T-helper 17 cell (primary cell): Measurements from ENCODE around the gene FOSL2. TPM values are rescaled to one million over a fixed set of nuclear protein-coding genes. Genes with fewer than 3 reads are reported as not detected.

ENCODE experiments used
- ATAC-seq: fragments of 150-1000 bp; cut with Tn5 transposase; 2 replicates; pipeline ENCODE4 v1.10.0; 2021; ENCODE audit warnings: mild to moderate bottlenecking, moderate library complexity
- DNase-seq, 3 donors: peaks; one replicate each; pipeline versions ENCODE4 v3.0.0 to v3.0.0-alpha.2; 2020 to 2021
- H3K9me3 ChIP-seq: one replicate; pipeline ENCODE4 v1.7.0; 2013; ENCODE audit warnings: low read length, mild to moderate bottlenecking; ENCODE audit not compliant: control insufficient read depth, poor library complexity, severe bottlenecking
- H3K27ac Mint-ChIP-seq: one replicate; pipeline ENCODE4 v1.8.0; 2022; ENCODE audit warnings: mild to moderate bottlenecking, moderate library complexity, mixed read lengths
- H3K27me3 Mint-ChIP-seq: one replicate; pipeline ENCODE4 v1.8.0; 2022; ENCODE audit warnings: mixed read lengths
- H3K36me3 Mint-ChIP-seq: one replicate; pipeline ENCODE4 v1.8.0; 2022; ENCODE audit warnings: low read depth, mixed read lengths
- H3K4me1 Mint-ChIP-seq: one replicate; pipeline ENCODE4 v1.8.0; 2022; ENCODE audit warnings: mild to moderate bottlenecking, mixed read lengths
- H3K4me3 Mint-ChIP-seq: one replicate; pipeline ENCODE4 v1.8.0; 2022; ENCODE audit warnings: mild to moderate bottlenecking, moderate library complexity, mixed read lengths
- total RNA-seq, 4 donors: library from RNA in 2 of 4; stranded (reverse) in 2 of 4; gene quantifications; one replicate each; pipeline ENCODE4 v1.2.3 and lab custom pipeline; 2022 to 2026

FOSL2 gene
- total RNA-seq, 2 donors from 2014 or later: 114 to 153 TPM

DNA sequence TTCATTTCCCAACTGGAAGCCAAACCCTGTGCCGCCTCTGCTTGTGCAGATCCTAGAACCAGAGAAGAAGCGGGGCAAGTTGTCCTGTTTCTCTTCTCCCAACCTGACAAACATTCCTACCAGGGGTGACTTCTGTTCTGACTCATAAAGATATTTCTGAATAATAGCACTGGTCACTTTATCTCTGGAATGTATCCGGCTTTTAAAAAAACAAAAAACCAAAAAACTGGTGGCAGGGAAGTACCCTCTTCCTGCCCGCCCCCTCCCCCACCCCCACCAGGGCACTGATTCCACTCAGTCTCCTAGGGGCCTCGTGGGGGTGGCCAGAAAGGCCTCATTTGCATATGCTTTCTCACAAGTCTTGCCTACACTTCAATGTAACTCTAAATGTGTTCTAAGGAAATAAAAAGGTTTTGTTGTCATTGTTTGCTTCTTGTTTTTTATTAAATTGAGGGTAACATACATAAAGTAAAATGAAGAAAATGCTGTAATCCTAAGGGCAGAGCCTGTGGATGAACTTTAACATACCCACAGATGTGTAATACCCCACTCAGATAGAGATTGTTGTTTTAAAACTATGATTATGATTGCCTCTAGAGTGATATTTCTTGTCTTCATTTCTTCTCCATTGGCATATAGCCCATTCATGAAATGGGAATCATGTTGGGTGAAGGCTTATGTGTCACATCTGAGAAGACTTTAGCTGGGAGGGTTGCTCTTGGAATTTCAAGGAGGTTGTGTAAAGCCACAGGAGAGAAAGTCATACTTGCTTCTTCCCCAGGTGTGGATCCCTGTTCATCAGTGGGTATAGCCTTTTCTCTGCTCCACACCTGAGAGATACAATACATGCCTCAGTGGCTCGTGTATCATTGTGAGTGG lies 5.3 kb upstream of the FOSL2 start:
- no peaks in the 10 kb centered on the region for H3K27me3 Mint-ChIP-seq
- no peak overlapping the region for H3K4me3 Mint-ChIP-seq
- no peaks in the 10 kb centered on the region for H3K9me3 ChIP-seq
- DNase-seq (no peak), ATAC-seq (no peak)
- H3K27ac Mint-ChIP-seq: no peak overlapping the region
- no peaks in the 10 kb centered on the region for H3K36me3 Mint-ChIP-seq
- peaks cover 20% of the 10 kb centered on the region for H3K4me1 Mint-ChIP-seq

DNA sequence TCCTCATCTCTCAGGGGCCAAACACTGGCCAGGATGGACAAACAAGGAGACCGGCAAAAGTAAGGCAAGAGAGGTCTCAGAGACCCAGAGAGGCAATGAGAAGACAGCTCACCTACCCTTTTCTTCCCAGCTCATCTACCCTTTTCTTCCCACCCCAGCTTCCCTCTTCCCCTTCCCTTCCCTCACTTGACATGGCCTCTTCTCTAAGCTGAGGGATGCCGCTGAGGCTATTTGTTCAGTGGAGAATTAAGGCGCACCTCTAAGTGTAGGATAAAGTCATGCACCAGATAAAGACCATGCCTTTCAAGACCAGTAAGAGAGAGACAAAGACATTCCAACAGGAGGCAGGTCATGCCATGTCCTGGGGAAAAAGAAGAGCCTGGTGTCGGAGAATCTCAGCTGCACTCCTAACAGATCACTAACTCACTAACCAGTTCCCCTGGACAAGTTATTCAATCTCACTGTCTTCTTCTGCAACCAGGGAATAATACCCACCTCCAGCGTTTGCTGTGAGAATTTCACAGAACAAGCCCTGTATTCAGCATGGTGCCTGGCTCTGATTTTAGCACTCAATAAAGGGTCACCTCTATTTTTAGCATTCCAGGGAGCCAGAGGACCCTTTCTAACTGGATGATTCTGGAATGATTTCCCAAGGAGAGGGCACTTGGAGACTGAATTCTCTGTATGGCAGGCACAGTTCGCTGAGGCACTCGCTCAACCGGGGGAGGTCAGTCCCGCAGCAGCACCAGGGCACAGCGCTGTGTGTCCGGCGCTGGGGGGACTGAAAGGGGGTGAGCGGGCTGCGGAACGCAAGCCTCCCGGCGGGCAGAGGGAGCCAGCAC lies 3.0 kb upstream of the FOSL2 start:
- peak overlapping the region; percentile 90 for H3K4me3 Mint-ChIP-seq

DNA sequence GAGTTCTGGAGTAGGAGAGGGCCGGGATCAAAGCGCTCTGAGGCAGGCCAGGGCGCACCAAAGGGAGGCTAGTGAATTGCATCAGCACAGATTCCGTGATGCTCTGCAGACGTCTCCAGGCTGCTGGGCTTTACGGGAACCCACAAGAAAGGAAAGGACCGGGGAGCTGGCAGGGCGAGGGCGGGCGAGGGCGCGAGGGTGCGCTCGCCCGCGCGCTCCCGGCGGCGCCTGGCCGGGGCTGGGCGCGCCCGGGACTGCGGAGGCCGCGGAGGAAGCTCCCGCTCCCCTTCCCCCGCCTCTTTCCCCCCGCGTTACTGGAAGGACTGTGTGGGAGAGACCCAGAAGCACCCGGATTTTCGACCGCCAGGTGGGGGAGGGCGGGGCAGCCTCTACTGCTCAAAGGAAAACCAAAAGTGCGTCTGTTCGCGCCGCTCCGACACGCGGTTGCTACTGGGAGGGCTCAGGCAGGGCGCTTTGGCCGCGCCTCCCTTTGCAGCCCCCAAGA lies 2.4 kb upstream of the FOSL2 start:
- Mint-ChIP-seq H3K27me3 (no peaks in the 10 kb centered on the region), H3K4me1 (peaks cover 20% of the 10 kb centered on the region), H3K4me3 (peak overlapping the region; percentile 90), H3K36me3 (peaks cover 2% of the 10 kb centered on the region), H3K27ac (peak overlapping the region; percentile 93)
- H3K9me3 ChIP-seq: no peaks in the 10 kb centered on the region
- peak; percentile 65 to 81 (median 72) for DNase-seq
- ATAC-seq: peak; percentile 41

More for the DNA sequence above, 3.0 kb upstream of the FOSL2 start:
- H3K9me3 ChIP-seq: no peaks in the 10 kb centered on the region
- ATAC-seq (no peak), DNase-seq (no peak)
- Mint-ChIP-seq H3K4me1 (peaks cover 20% of the 10 kb centered on the region), H3K36me3 (peaks cover 2% of the 10 kb centered on the region), H3K27me3 (no peaks in the 10 kb centered on the region), H3K27ac (peak overlapping the region; percentile 93)

DNA sequence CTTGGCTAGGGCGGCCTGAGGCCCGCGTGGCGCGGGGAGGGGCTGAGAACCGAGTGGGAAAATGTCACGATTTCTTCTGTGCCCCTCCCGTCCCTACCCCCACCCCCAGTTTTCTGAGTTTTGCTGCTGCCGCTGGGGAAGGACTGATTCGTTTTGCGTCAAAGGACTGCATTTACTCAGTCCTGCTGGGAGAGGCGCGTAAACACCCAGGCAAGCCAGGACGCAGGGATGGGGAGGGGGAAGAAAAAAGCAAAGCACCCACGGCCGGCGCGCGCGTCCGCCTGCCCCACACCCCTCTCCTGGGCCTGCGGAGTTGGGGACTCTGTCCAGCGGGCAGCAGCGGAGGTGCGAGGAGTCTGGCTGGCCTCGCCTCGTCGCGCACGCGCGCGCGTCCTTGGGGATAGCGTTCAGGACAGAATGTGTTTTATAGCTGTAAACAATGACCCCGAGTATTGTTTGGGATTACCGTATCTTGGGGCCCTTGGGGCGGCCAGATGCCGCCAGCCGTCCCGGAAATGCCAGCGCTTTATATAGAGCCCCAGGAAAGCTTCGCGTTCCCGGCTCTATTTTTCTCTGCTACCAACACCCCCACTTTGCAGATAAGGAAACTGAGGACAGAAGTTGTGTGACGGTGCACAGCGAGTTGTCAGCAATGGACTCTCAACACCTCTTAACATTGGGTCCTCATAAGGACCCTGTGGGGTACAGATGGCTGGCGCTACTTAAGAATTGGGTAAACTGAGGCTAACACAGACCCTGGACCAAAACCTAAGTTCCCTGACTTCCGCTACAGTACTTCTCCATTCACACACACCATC lies 1.7 kb upstream of the FOSL2 start:
- H3K27me3 Mint-ChIP-seq: no peaks in the 10 kb centered on the region
- no peaks in the 10 kb centered on the region for H3K9me3 ChIP-seq
- DNase-seq (no peak), ATAC-seq (no peak)
- H3K36me3 Mint-ChIP-seq: peaks cover 2% of the 10 kb centered on the region
- peak overlapping the region; percentile 90 for H3K4me3 Mint-ChIP-seq
- H3K4me1 Mint-ChIP-seq: peaks cover 20% of the 10 kb centered on the region
- peak overlapping the region; percentile 93 for H3K27ac Mint-ChIP-seq

DNA sequence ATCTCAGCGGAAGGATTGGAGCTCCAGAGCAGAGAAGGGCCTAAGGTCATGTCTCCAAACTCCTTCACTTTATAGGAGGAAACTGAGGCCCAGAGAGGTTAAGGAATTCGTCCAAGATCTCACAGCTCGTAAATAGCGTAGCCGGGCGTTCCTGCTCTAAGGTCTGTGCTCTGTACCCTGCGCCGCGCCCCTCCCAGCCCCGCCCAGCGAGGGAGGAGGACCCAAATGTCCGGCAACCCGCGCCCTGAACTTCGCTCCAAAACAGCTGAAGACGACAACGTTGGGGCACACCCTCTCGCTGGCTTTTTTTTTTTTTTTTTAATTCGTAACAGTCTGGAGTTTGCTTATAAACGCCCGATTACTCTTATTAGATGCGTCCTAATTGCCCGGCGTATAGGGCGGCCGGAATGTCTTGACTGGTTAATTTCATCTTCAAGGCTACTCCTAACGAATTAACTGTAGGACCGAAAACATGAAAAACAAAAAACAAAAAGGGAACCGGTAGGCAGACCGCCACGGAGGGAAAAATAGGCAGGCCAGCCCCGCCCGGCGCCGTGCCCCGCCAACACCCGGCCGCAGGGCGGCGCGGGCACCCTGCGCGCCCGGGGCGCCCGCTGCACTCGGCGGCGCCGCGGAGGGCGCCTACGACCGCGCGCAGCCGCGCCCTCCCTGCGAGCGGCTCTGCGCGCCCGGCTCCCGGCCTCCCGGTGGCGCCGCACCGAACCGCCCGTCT lies 928 bp upstream of the FOSL2 start:
- H3K9me3 ChIP-seq: no peaks in the 10 kb centered on the region
- peak overlapping the region; percentile 90 for H3K4me3 Mint-ChIP-seq
- ATAC-seq (peak; percentile 40), DNase-seq (peak; percentile 33 to 42 (median 41))
- H3K4me1 Mint-ChIP-seq: peaks cover 20% of the 10 kb centered on the region
- H3K27me3 Mint-ChIP-seq: no peaks in the 10 kb centered on the region
- H3K36me3 Mint-ChIP-seq: peaks cover 2% of the 10 kb centered on the region
- peak overlapping the region; percentile 93 for H3K27ac Mint-ChIP-seq

DNA sequence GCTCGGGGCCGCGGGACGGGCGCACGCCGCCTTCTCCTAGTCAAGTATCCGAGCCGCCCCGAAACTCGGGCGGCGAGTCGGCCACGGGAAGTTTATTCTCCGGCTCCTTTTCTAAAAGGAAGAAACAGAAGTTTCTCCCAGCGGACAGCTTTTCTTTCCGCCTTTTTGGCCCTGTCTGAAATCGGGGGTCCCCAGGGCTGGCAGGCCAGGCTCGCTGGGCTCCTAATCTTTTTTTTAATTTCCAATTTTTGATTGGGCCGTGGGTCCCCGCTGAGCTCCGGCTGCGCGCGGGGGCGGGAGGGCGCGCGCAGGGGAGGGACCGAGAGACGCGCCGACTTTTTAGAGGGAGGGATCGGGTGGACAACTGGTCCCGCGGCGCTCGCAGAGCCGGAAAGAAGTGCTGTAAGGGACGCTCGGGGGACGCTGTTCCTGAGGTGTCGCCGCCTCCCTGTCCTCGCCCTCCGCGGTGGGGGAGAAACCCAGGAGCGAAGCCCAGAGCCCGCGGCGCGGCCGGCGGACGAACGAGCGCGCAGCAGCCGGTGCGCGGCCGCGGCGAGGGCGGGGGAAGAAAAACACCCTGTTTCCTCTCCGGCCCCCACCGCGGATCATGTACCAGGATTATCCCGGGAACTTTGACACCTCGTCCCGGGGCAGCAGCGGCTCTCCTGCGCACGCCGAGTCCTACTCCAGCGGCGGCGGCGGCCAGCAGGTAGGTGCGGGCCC lies 617 bp downstream of the FOSL2 start:
- Mint-ChIP-seq H3K27me3 (no peaks in the 10 kb centered on the region), H3K36me3 (peaks cover 2% of the 10 kb centered on the region), H3K4me1 (peaks cover 24% of the 10 kb centered on the region), H3K27ac (no peak overlapping the region), H3K4me3 (no peak overlapping the region)
- DNase-seq: peak; percentile 22 to 31 (median 29)
- H3K9me3 ChIP-seq: no peaks in the 10 kb centered on the region
- no peak for ATAC-seq

DNA sequence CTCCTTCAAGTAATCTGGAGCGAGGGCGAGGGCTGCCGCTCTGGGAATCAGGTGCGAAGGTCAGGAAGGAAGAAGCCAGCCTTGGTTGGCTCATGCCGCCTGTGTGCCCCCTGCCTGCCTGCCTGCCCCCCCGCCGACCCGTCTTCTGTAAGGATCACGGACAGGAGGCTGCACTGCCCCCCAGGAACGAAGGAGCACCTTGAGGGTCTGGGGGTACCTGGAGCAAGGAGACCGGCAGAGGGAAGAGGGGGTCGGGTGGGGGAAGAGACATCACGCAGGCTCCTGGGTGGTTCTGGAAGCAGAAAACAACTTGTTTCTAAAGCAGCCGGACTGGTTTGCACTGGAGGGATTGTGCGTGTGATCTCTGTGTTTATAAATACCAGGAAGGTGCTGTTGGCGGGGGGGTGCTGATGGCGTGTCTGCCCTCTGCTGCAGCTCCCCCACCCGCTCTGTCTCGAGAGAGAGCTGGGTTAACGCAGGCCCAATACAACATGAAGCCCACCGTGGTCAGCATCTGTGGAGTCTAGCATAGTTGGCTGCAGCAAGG lies 1.7 kb downstream of the FOSL2 start:
- H3K9me3 ChIP-seq: no peaks in the 10 kb centered on the region
- DNase-seq: no peak
- Mint-ChIP-seq H3K36me3 (peaks cover 2% of the 10 kb centered on the region), H3K27me3 (no peaks in the 10 kb centered on the region), H3K27ac (no peak overlapping the region), H3K4me1 (peaks cover 24% of the 10 kb centered on the region), H3K4me3 (no peak overlapping the region)
- no peak for ATAC-seq

DNA sequence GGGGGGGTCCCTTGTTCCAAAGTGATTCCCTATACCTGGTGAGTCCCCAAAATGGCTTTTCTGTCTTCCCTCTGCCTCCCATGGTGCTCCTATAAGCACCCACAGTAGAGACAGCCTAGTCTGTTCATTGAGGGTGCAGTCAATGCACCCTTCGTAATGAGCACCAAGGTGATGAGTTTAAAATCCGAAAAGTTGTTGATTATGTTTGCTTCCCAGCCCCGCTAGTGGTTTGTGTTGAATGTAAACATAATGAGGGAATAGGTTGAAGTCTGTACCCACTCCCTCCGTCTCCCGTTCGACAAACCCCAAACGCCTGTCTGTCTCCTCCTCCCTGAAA lies 2.3 kb downstream of the FOSL2 start:
- DNase-seq: no peak
- H3K4me1 Mint-ChIP-seq: peaks cover 19% of the 10 kb centered on the region
- no peak overlapping the region for H3K4me3 Mint-ChIP-seq
- no peaks in the 10 kb centered on the region for H3K27me3 Mint-ChIP-seq
- peaks cover 2% of the 10 kb centered on the region for H3K36me3 Mint-ChIP-seq
- no peak overlapping the region for H3K27ac Mint-ChIP-seq
- ATAC-seq: no peak
- H3K9me3 ChIP-seq: no peaks in the 10 kb centered on the region

DNA sequence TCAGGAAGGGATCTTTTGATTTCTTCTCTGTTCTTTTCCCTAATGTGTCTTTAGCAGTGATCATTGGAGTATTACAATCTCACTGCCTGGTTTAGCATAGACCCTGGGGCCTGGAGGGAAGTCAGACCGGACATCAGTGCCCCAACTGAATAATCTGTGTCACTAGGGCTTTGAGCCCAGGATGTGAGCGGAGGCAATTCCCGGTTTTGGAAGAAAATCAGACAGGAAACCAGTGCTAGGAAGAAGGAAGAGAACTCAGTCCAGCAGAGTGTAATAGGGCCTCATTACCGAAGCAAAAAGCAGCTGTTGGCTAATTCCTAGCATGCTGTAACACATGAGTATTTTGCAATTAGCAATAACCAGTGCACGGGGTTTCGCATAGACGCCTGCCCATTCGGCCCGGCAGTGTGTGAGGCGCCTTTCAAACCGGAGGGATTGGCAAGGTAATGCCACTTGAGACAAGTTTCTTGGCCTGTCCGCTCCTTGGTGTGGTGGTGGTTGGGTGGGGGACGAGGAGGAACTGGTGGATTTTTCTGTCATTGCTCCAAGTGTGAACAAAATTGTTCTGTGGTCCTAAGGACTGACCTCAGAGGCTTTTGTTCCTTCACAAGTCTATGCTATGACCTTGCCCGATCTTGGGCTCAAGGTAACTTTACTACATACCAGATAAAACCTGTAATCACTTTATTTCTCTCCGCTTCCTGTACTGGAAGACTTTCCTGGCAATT lies 2.8 kb downstream of the FOSL2 start:
- peaks cover 2% of the 10 kb centered on the region for H3K36me3 Mint-ChIP-seq
- H3K4me1 Mint-ChIP-seq: peaks cover 21% of the 10 kb centered on the region
- H3K4me3 Mint-ChIP-seq: no peak overlapping the region
- ATAC-seq (no peak), DNase-seq (no peak)
- no peak overlapping the region for H3K27ac Mint-ChIP-seq
- H3K9me3 ChIP-seq: no peaks in the 10 kb centered on the region
- H3K27me3 Mint-ChIP-seq: no peaks in the 10 kb centered on the region

DNA sequence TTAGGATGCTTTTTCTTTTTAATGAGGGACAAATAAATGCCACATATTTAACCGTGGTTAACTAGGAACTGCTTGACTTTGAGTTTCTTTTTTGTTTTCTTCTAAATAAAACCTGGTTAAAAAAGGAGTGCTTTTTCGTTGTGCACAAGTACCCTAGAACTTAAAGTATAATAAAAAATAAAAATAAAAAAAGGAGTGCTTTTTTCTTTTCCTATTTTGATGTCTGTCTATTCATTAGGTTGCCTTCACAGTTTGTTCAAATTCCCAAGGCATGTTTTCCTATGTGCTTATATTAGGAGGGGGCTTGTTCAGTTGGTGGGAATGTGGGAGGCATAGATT lies 4.4 kb downstream of the FOSL2 start:
- H3K36me3 Mint-ChIP-seq: peaks cover 4% of the 10 kb centered on the region
- H3K4me1 Mint-ChIP-seq: peaks cover 24% of the 10 kb centered on the region
- no peaks in the 10 kb centered on the region for H3K9me3 ChIP-seq
- no peaks in the 10 kb centered on the region for H3K27me3 Mint-ChIP-seq
- no peak overlapping the region for H3K27ac Mint-ChIP-seq
- ATAC-seq (no peak), DNase-seq (no peak)
- no peak overlapping the region for H3K4me3 Mint-ChIP-seq

DNA sequence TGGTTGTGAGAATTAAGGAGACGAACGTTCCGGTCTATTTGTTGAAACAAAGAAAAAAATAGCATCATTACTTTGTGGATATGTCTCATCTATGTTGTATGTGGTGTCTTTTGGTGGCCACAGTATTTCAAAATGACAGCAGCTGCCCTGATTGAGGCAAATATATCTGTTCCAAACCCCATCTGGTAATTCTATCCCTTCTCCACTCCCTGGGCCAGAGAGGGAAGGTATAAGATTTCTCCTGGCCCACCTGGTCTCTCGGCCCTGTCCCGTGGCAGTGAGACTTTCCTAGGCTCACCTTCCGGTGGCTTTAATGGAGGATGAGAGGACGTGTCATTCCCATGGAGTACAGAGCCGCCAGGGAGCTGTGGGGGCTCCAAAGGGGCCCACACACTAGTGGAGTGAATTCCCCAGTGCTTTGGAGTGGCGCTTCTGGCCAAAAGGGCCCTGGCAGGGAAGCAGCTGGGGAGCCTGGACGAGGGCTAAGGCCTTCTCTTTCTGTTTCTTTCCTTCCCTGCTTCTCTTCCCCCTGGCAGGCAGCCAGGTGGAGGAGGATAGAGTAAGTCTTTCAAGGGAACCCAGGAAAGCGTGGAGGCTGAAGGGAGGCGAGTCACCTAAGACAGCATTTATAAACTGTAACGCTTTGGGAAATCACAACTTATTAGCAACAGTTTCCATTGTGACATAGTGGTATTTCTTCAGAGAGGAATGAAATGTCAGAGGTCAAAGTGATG lies 5.6 kb downstream of the FOSL2 start:
- Mint-ChIP-seq H3K27ac (peak overlapping the region; percentile 32), H3K4me3 (peak overlapping the region; percentile 12)

More for the DNA sequence above, 5.6 kb downstream of the FOSL2 start:
- H3K36me3 Mint-ChIP-seq: peaks cover 2% of the 10 kb centered on the region
- peaks cover 27% of the 10 kb centered on the region for H3K4me1 Mint-ChIP-seq
- ATAC-seq (no peak), DNase-seq (no peak)
- no peaks in the 10 kb centered on the region for H3K9me3 ChIP-seq
- H3K27me3 Mint-ChIP-seq: no peaks in the 10 kb centered on the region
